Activated CD8-positive, alpha-beta T cell treated with anti-CD3 and anti-CD28 coated beads for 36 hours (primary cell): ENCODE data around the gene GRM8. TPM values are rescaled to one million over a fixed set of nuclear protein-coding genes. Genes with fewer than 3 reads are reported as not detected.

ENCODE experiments used
- ATAC-seq: fragments of 200-7000 bp; cut with Tn5 transposase; one replicate; pipeline ENCODE4 v1.10.0; 2021; ENCODE audit warnings: mild to moderate bottlenecking, moderate library complexity
- CTCF ChIA-PET: fragments of 350-600 bp; sonication (Branson Sonifier 250); formaldehyde crosslinking; loops from one replicate; lab custom pipeline; 2021; ENCODE audit warnings: antibody characterized with exemption; lab: Charles Lee
- POLR2A ChIA-PET: fragments of 350-600 bp; sonication (Branson Sonifier 250); formaldehyde crosslinking; loops from one replicate; lab custom pipeline; 2021; ENCODE audit warnings: antibody characterized with exemption; lab: Charles Lee
- DNase-seq: peaks from one replicate; pipeline ENCODE4 v3.0.0-alpha.2; 2020
- H3K27ac Mint-ChIP-seq: one replicate; pipeline ENCODE4 v1.8.0; 2021; ENCODE audit warnings: mild to moderate bottlenecking, mixed read lengths
- H3K27me3 Mint-ChIP-seq: one replicate; pipeline ENCODE4 v1.8.0; 2021; ENCODE audit warnings: mixed read lengths
- H3K36me3 Mint-ChIP-seq: one replicate; pipeline ENCODE4 v1.8.0; 2021; ENCODE audit warnings: low read depth, mixed read lengths
- H3K4me1 Mint-ChIP-seq: one replicate; pipeline ENCODE4 v1.8.0; 2021; ENCODE audit warnings: low read depth, mixed read lengths
- H3K4me3 Mint-ChIP-seq: one replicate; pipeline ENCODE4 v1.8.0; 2021; ENCODE audit warnings: mild to moderate bottlenecking, moderate library complexity, mixed read lengths
- H3K9me3 Mint-ChIP-seq: one replicate; pipeline ENCODE4 v1.8.0; 2021; ENCODE audit warnings: mixed read lengths
- intact Hi-C: fragments of 100-400 bp; cut with micrococcal nuclease; formaldehyde crosslinking; loops from one replicate; pipeline ENCODE4 v1.10.0; 2022
- total RNA-seq, 2 experiments: library from RNA; stranded (reverse); gene quantifications; one replicate each; pipeline ENCODE4 v1.2.3, GENCODE V29; 2021
- TF ChIP-seq, protein P1 (sequence below): fragments of 200-600 bp; IDR thresholded peaks from one replicate; pipeline ENCODE4 v1.8.0; 2022; ENCODE audit warnings: antibody characterized with exemption, mild to moderate bottlenecking

Gene GRM8
- total RNA-seq, 2 experiments from 2014 or later = not detected

DNA sequence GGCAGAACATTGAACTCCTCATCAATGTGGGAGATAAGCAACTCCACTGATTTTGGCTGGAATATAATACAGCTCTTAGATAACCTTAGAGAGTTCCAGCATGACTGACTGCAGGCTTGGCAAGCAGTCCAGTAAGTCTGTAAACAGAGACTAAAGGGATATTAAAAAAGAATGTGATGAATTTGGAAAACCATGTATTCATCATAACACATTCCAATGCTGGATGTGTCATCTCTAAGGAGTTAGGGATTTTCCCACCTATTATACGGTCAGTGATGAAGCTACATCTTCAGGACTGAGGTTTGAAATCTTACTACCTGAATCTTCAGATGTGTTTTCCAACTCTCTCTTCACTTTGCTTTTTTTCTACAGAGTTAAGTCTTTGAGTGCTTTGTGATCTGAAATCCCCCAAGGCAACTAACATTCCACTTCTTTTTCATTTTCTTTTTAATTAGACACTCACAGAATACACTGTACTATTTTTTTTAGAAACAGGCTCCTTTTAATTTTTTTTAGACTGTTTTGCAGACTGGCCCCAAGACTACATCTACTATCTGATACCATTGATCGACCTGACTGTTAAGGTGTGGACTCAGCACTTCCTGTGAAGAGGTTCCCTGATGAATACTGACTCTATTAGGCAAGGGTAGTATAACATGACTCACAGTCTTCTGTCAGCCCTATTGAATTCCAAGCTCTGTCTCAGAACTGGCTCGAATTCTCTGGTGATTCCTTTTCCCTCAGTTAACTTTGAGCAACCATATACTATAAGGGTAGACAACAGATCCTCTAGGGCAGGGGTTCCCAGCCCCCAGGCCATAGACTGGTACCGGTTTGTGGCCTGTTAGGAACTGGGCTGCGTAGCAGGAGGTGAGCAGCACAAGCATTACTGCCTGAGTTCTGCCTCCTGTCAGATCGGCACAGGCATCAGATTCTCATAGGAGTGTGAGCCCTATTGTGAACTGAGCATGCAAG is 678.2 kb downstream of the GRM8 start:
- H3K4me3 Mint-ChIP-seq = no peak overlapping the region
- ATAC-seq (no peak), DNase-seq (no peak)
- ChIA-PET CTCF (no interaction called here), POLR2A (no interaction called here)
- H3K36me3 Mint-ChIP-seq = no peaks in the 10 kb centered on the region
- intact Hi-C loops = no loop called here
- no peaks in the 10 kb centered on the region for H3K9me3 Mint-ChIP-seq
- TF ChIP-seq, protein P1, sequence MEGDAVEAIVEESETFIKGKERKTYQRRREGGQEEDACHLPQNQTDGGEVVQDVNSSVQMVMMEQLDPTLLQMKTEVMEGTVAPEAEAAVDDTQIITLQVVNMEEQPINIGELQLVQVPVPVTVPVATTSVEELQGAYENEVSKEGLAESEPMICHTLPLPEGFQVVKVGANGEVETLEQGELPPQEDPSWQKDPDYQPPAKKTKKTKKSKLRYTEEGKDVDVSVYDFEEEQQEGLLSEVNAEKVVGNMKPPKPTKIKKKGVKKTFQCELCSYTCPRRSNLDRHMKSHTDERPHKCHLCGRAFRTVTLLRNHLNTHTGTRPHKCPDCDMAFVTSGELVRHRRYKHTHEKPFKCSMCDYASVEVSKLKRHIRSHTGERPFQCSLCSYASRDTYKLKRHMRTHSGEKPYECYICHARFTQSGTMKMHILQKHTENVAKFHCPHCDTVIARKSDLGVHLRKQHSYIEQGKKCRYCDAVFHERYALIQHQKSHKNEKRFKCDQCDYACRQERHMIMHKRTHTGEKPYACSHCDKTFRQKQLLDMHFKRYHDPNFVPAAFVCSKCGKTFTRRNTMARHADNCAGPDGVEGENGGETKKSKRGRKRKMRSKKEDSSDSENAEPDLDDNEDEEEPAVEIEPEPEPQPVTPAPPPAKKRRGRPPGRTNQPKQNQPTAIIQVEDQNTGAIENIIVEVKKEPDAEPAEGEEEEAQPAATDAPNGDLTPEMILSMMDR = no peak
- no peaks in the 10 kb centered on the region for H3K4me1 Mint-ChIP-seq
- H3K27ac Mint-ChIP-seq = no peak overlapping the region
- no peaks in the 10 kb centered on the region for H3K27me3 Mint-ChIP-seq

DNA sequence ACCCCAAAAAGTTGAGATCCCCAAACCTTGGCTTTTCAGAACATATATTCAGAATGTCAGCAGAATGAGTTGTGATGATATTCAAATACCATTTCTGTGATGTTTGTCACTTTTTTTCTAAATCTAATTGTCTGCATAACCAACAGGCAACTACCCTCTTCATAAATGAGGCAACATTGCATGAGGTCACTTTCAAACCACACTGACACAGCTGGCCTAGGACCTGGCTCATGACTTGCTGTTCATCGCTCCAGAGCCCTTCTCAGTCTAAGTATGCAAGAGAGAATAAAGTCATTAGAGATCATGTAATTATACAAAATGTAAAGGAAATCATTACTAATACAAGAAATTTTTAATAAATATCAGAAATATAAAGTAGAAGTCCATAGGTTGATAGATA is 681.9 kb downstream of the GRM8 start:
- TF ChIP-seq, protein P1 = no peak
- POLR2A ChIA-PET = no interaction called here

DNA sequence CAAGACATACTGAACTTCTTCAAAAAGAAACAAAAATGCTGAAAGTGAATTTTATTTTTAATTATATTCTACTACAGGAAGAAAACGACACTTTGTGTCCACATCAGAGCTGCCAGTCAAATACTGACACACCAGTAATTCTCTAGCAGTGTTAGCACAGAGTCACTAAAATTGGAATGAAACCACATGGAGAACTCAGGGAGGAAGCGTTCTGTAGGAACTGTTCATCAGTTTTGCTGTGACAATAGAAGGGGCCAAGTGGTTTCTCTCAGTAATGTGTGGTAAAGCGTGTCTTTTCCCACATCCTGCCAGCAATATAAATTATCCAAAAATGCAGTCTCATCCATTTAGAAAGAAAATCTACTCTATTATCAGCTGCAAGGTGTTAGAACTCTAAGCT is 683.3 kb downstream of the GRM8 start:
- Mint-ChIP-seq H3K4me3 (no peak overlapping the region), H3K4me1 (no peaks in the 10 kb centered on the region), H3K27me3 (no peaks in the 10 kb centered on the region), H3K9me3 (no peaks in the 10 kb centered on the region), H3K36me3 (no peaks in the 10 kb centered on the region), H3K27ac (no peak overlapping the region)
- CTCF ChIA-PET = no interaction called here
- POLR2A ChIA-PET = no interaction called here
- ATAC-seq = no peak
- TF ChIP-seq, protein P1 = no peak
- intact Hi-C loops = no loop called here
- DNase-seq = no peak

More for the DNA sequence above, 681.9 kb downstream of the GRM8 start:
- intact Hi-C loops = no loop called here
- no peaks in the 10 kb centered on the region for H3K4me1 Mint-ChIP-seq
- no peaks in the 10 kb centered on the region for H3K27me3 Mint-ChIP-seq
- no peak for ATAC-seq
- no peaks in the 10 kb centered on the region for H3K36me3 Mint-ChIP-seq
- DNase-seq = no peak
- no peaks in the 10 kb centered on the region for H3K9me3 Mint-ChIP-seq
- no peak overlapping the region for H3K27ac Mint-ChIP-seq
- no peak overlapping the region for H3K4me3 Mint-ChIP-seq
- CTCF ChIA-PET = no interaction called here

DNA sequence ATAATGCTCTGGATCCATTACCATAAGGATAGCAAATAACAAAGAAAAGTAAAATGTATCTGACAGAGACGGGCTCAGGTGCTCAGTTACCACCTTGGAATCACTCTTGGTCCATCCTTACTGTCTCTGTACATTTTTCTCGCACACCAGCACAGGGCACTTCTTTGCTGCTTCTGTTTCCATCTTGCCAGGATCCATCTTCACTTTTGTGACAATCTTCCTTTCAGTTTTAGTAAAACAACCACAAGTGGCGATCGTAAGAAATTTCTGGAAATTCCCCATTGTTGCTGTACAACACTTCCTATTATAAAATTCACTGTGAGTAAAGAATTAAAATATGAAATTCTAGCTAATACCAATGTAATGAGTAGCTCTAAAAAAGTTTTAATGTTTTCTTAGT is 695.5 kb downstream of the GRM8 start:
- no peak overlapping the region for H3K27ac Mint-ChIP-seq
- no peaks in the 10 kb centered on the region for H3K4me1 Mint-ChIP-seq

DNA sequence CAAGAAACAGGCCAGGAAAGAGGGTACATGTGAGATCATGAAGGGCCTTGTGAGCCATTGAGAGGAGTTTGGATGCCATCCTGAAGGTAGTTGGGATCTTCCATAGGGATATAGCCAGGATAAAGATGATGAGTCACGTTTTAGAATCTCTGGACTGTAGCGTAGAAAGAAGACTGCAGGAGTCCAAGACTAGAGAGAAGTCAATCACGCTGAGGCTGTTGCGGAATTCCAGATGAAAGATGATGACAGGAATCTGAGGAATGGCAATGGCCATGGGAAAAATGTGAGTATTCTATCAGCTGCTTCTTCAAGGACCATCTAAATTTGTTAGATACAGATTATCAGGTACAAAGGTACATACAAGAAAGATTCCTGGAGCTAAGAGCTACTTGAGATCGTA is 711.3 kb downstream of the GRM8 start:
- intact Hi-C loops = no loop called here
- H3K4me1 Mint-ChIP-seq = no peaks in the 10 kb centered on the region
- H3K9me3 Mint-ChIP-seq = peaks cover 3% of the 10 kb centered on the region
- H3K27ac Mint-ChIP-seq = no peak overlapping the region
- ATAC-seq = no peak
- DNase-seq = no peak
- no peak overlapping the region for H3K4me3 Mint-ChIP-seq
- H3K27me3 Mint-ChIP-seq = no peaks in the 10 kb centered on the region
- TF ChIP-seq, protein P1 = no peak
- CTCF ChIA-PET = no interaction called here
- H3K36me3 Mint-ChIP-seq = no peaks in the 10 kb centered on the region
- POLR2A ChIA-PET = no interaction called here

More for the DNA sequence above, 695.5 kb downstream of the GRM8 start:
- ATAC-seq (no peak), DNase-seq (no peak)
- Mint-ChIP-seq H3K36me3 (no peaks in the 10 kb centered on the region), H3K9me3 (no peaks in the 10 kb centered on the region), H3K27me3 (no peaks in the 10 kb centered on the region), H3K4me3 (no peak overlapping the region)
- ChIA-PET CTCF (no interaction called here), POLR2A (no interaction called here)
- intact Hi-C loops = no loop called here
- TF ChIP-seq, protein P1 = no peak
